Prostate gland (tissue), 2 donors: Measurements from ENCODE around the gene TNFRSF14. TPM values are rescaled to one million over a fixed set of nuclear protein-coding genes. Genes with fewer than 3 reads are reported as not detected.

Source experiments
- DNase-seq: peaks from one replicate; pipeline ENCODE4 v3.0.0-alpha.2; 2019; ENCODE audit warnings: low spot score
- H3K27ac ChIP-seq, 2 donors: fragments of 200-600 bp; sonication (generic); 2 replicates each; pipeline ENCODE4 v1.5.1; 2017 to 2019
- H3K27me3 ChIP-seq: fragments of 200-600 bp; sonication (generic); replicated peaks from 2 replicates; pipeline ENCODE4 v1.5.1; 2019; ENCODE audit not compliant: insufficient read depth
- H3K36me3 ChIP-seq, 2 donors: fragments of 200-600 bp; sonication (generic); 1 replicate in 1 of 2; 2 replicates in 1 of 2; pipeline versions ENCODE4 v1.5.1 to v1.8.1; 2017 to 2019
- H3K4me1 ChIP-seq: fragments of 200-600 bp; sonication (generic); replicated peaks from 2 replicates; pipeline ENCODE4 v1.5.1; 2019
- H3K4me3 ChIP-seq, 2 donors: fragments of 200-600 bp; sonication (generic); 2 replicates each; pipeline ENCODE4 v1.5.1; 2017 to 2019
- H3K9me3 ChIP-seq: fragments of 200-600 bp; sonication (generic); 2 replicates; pipeline ENCODE4 v1.5.1; 2017
- POLR2A ChIP-seq: fragments of 450-650 bp; IDR thresholded peaks from one replicate; pipeline ENCODE4 v1.6.1; 2016; ENCODE audit warnings: antibody characterized with exemption, mild to moderate bottlenecking
- POLR2AphosphoS5 ChIP-seq: sonication (generic); formaldehyde crosslinking; IDR thresholded peaks from one replicate; pipeline ENCODE4 v1.6.1; 2017; ENCODE audit warnings: antibody characterized with exemption
- WGBS: methylation state at CpG from one replicate; pipeline ENCODE4 v1.1.5; 2018; 5-methylcytosine and 5-hydroxymethylcytosine counted together
- intact Hi-C: fragments of 100-400 bp; cut with DNase I; formaldehyde crosslinking; loops from one replicate; pipeline ENCODE4 v1.14.2; 2022
- total RNA-seq, 2 donors: library from RNA; depleted of rRNA; stranded (reverse); fragments of >200 nt; gene quantifications; one replicate each; pipeline ENCODE4 v1.1.0, GENCODE V29; 2016
- TF ChIP-seq, protein P1 (sequence below), 4 experiments: fragments of 200-600 bp in 2 of 4; fragments of 450-650 bp in 2 of 4; sonication (generic) in 2 of 4; IDR thresholded peaks; 1 replicate in 3 of 4; 2 replicates in 1 of 4; pipeline ENCODE4 v1.5.1; 2016 to 2019; ENCODE audit warnings: antibody characterized with exemption in 4 of 4, mild to moderate bottlenecking in 2 of 4, moderate library complexity in 2 of 4

The TNFRSF14 gene
- total RNA-seq, 2 donors from 2014 or later: 83.3 to 105 TPM

DNA sequence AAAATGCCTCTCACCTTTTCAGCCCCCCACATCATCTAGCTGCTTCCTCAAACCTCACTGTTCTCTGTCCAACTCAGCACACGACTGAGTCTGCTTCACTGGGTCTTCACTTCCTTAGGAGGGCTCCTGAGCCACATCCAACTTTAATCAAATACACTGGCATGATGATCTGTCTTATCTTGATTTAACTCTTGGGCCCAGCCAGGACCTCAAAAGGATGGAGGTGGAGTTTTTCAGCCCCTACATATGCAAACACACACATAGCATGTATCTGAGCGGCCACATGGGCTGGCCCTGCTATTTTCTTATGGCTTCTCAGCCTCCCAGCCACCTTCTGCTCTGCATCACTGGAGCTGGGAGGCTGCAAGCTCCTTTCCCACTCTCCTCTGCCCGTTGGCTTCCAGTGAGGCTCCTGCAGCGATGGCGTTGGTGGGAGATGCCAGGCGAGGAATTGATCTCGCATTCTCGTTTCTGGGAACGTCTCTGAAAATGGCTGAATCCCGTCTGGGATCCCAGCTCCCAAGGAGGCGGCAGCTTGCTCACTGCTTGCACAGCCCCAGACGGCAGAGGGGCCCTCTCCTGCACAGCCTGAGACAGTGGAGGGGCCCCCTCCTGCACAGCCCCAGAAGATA lies 28.6 kb downstream of the TNFRSF14 start:
- Histone ChIP-seq H3K4me1 (peaks cover 21% of the 10 kb centered on the region), H3K4me3 (peak overlapping the region; percentile 87 to 88), H3K27me3 (no peaks in the 10 kb centered on the region), H3K36me3 (no peaks in the 10 kb centered on the region), H3K9me3 (no peaks in the 10 kb centered on the region), H3K27ac (peak overlapping the region; percentile 97 to 99)
- WGBS: 28% methylated on average over 12 of the region's 12 CpGs
- TF ChIP-seq POLR2A: no peak
- TF ChIP-seq, protein P1, sequence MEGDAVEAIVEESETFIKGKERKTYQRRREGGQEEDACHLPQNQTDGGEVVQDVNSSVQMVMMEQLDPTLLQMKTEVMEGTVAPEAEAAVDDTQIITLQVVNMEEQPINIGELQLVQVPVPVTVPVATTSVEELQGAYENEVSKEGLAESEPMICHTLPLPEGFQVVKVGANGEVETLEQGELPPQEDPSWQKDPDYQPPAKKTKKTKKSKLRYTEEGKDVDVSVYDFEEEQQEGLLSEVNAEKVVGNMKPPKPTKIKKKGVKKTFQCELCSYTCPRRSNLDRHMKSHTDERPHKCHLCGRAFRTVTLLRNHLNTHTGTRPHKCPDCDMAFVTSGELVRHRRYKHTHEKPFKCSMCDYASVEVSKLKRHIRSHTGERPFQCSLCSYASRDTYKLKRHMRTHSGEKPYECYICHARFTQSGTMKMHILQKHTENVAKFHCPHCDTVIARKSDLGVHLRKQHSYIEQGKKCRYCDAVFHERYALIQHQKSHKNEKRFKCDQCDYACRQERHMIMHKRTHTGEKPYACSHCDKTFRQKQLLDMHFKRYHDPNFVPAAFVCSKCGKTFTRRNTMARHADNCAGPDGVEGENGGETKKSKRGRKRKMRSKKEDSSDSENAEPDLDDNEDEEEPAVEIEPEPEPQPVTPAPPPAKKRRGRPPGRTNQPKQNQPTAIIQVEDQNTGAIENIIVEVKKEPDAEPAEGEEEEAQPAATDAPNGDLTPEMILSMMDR (IDR thresholded peaks at IDR 0.05): no peak
- TF ChIP-seq POLR2AphosphoS5: no peak
- no peak for DNase-seq
- intact Hi-C loops: loop anchor here (5.0 to 10.0 kb wide), 2 partner anchors 57 to 390 kb away; partner anchors contain the start of gene FAAP20

DNA sequence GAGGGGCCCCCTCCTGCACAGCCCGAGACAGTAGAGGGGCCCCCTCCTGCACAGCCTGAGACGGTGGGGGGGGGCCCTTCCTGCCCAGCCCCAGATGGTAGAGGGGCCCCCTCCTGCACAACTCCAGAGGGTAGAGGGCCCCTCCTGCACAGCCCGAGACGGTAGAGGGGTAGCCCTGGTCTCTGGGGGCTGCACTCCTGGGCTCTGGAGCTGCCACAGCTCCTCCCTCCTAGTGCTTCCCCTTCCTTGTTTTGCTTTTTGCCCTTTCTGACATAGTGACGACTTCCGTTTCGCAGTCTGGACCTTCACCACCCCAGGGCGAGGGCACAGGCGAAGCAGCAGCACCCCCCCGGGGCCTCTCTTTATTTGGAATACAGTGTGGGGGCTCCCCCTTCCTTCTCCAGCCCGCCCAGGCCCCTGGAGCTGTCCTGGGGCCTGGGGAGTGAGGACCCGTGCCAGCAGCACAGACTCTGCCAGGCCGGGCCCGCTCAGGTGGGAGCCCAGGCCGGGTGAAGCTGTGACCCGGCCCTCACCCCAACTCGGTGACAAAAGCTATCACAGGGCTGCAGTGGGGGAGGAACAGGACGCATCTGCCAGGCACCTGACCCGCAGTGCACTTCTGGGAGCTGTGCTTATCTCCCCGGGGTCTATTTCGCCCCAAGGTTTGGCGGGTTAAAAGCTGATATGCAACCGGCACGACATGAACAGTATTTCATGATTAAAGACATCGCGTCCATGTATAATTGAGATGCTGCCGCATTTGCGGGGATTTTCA lies 29.3 kb downstream of the TNFRSF14 start:
- Histone ChIP-seq H3K27ac (peak overlapping the region; percentile 97 to 99), H3K4me3 (peak overlapping the region; percentile 87 to 88), H3K9me3 (no peaks in the 10 kb centered on the region), H3K27me3 (no peaks in the 10 kb centered on the region), H3K36me3 (no peaks in the 10 kb centered on the region), H3K4me1 (peaks cover 21% of the 10 kb centered on the region)
- intact Hi-C loops: loop anchor here (5.0 to 10.0 kb wide), 2 partner anchors 57 to 391 kb away; partner anchors contain the start of gene FAAP20
- peak; percentile 36 for DNase-seq
- TF ChIP-seq POLR2A (peak; percentile 70), POLR2AphosphoS5 (peak; percentile 66)
- TF ChIP-seq, protein P1 (IDR thresholded peaks at IDR 0.05): no peak
- under 1% methylated on average over 28 of the region's 28 CpGs for WGBS

DNA sequence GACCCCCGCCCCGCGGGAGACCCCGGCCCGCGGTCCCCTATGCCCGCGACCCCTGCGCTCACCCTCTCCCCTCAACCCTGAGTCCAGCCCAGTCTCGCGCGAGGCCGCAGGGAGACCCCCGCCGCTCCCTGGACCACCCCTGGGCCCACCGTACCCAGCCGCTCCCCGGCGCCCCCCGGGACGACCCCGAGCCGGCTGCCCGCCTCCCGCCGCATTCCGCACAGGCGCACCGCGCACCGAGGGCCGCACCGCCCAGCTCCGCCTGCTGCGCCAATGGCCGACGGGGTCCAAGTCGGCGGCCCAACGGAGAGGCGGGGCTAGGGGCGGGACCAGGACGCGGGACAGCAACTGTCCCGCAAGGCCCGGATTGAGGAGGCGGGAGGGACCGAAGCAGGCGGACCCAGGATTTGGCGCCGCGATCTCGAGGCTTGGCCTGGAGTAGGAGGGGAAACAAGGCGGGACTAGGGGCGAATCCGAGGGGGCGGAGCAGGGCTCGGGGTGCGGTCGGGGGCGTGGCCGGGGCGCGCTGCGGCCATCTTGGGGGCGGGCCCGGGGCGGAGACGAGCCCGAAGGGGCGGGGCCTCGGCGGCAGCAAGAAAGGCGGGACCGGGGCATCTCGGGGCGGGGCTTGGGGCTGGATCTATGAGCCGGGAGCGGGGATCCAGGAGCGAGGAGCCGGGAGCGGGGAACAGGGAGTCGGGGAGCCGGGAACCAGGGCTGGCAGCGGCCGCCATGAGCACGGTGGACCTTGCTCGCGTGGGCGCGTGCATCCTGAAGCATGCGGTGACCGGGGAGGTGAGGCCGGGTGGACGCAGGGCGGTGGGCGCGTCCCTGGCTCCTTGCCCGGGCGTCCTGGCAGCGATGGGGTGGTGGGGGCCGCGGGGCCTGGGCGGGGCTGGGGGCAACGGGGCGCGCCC lies 30.2 kb downstream of the TNFRSF14 start, which contains the start of gene PRXL2B:
PRXL2B (plus strand) TSS at position 624 of the 917 bp plus-strand sequence; CDS start at position 733, 109 bp downstream.
- peak; percentile 98 for TF ChIP-seq POLR2A
- peak; percentile 94 for TF ChIP-seq POLR2AphosphoS5
- TF ChIP-seq, protein P1 (IDR thresholded peaks at IDR 0.05): peak in 2 of 4 experiments; percentile 30 to 38
- H3K27me3 ChIP-seq: no peaks in the 10 kb centered on the region
- intact Hi-C loops: loop anchor here (5.0 to 10.0 kb wide), 2 partner anchors 56 to 392 kb away; partner anchors contain the start of gene FAAP20
- peak within 1 kb of the TSS; percentile 87 to 88 for H3K4me3 ChIP-seq
- DNase-seq: peak; percentile 99
- peak within 1 kb of the TSS; percentile 97 to 99 for H3K27ac ChIP-seq
- peaks cover 21% of the 10 kb centered on the region for H3K4me1 ChIP-seq
- H3K36me3 ChIP-seq: no peaks in the 10 kb centered on the region
- no peaks in the 10 kb centered on the region for H3K9me3 ChIP-seq
- WGBS: 1% methylated on average over 94 of the region's 107 CpGs

DNA sequence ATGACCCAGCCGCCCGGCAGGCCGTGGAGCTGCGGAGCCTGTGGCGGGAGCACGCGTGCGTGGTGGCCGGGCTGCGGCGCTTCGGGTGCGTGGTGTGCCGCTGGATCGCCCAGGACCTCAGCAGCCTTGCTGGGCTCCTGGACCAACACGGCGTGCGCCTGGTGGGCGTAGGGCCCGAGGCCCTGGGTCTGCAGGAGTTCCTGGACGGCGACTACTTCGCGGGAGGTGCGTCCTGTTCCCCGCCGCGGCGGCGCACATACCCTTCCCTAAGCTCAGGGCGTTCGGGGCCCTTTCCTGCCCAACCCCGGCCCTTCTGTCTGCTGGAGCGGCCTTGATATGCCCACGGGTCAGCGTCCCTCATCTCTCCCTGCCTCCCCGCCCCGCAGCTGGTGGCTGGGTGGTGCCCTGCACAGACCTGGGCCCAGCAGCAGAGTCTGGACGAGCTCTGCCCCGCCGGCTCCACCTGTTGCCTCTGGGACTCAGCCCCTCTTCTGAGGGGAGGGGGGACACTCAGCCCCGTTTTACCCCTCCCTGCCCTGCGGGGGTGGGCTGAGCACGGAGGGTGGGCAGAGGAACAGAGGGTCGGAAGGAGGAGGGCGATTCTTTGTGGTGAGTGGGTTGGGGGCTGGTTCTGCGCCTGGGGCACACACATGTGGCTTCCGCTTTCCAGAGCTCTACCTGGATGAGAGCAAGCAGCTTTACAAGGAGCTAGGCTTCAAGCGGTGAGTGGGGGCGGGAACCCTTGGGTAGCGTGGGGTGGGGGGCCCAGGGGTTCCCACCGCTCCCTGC lies 31.1 kb downstream of the TNFRSF14 start:
- peak overlapping the region; percentile 41 to 97 for H3K27ac ChIP-seq
- WGBS: 10% methylated on average over 48 of the region's 52 CpGs
- no peaks in the 10 kb centered on the region for H3K36me3 ChIP-seq
- no peaks in the 10 kb centered on the region for H3K9me3 ChIP-seq
- H3K4me1 ChIP-seq: peaks cover 21% of the 10 kb centered on the region
- TF ChIP-seq POLR2A: no peak
- TF ChIP-seq, protein P1 (IDR thresholded peaks at IDR 0.05): peak in 1 of 4 experiments; percentile 11
- no peak for DNase-seq
- peak overlapping the region; percentile 87 to 88 for H3K4me3 ChIP-seq
- intact Hi-C loops: loop anchor here (5.0 to 10.0 kb wide), 2 partner anchors 55 to 392 kb away; partner anchors contain the start of gene FAAP20
- no peaks in the 10 kb centered on the region for H3K27me3 ChIP-seq
